ENCODE results near the gene SLC16A14.

The SLC16A14 gene

DNA sequence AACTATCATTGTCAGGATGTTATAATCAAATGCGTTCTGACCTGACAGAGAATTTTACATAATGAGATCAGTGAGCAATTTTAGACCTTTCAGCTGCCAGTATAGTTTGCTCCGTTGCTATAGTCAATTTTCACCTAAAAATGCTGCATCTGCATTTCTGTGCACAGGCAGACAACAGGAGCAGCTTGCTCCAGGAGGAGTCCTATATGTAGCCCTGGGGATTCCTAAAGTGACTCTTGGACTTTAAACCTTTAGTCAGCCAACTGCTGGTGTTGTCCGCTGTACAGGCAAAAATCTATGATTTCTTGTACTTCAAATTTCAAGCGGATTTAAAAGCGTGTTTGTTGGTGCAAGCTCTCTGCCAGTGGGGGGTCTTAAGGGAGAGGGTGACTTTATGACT lies 25.7 kb downstream of the SLC16A14 start:
- no peak for DNase-seq (ENCODE audit: low read depth in 2 of 2)

DNA sequence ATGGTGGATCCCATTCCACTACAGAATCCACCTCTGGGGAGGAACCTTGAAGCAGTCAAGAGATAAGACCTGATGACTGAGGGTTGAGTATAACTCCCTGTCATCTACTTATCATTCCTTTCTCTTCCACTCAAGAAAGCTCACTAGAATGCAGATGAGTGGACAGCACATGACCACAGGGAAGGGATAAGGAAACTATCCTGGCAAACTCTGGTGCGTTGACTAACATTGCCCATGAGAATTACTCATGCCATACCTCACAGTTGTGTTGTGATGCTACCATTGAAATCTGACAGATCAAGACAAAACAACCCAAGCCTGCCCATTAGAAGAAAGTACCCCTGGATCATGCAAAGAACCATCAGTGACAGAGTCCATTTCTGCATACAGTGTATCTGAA lies 26.5 kb downstream of the SLC16A14 start:
- DNase-seq (ENCODE audit: low read depth in 2 of 2) = no peak

DNA sequence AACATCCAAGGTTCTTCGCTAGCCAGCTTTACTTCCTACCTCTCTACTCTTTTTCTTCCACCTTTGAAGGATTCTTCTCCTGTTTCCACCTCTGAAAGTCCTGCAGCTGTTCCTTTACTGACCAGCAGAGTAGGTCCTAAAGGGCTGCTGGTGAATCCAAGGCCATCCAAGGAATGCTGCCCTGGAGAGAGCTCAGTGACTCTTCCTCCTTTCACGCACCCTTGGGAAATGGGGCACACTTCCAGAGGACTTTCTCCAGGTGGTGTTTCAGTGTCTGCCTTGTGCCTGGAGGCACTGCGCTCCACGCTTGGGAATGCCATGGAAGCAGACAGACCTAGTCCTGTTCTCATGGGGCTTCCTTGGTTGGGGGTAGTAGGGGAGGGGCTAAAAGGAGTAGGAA lies 45.4 kb downstream of the SLC16A14 start:
- DNase-seq (ENCODE audit: low read depth in 2 of 2) = no peak

DNA sequence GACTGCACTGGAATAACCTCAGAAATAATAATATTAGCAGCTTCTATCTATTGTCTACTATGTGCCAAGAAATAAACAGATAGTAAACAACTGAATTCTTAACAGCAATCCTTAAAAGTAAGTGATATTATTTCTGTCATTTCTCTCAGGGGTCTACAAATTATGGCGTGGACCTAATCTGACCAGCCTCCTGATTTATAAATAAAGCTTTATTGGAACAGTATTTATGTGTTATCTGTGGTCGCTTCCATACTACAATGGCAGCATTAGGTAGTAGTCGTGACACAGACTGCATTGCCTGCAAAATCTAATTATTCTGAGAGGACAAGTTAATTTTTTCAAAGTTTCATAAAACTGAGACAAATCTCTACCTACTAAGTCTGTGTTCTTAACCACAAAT lies 49.0 kb downstream of the SLC16A14 start:
- DNase-seq (ENCODE audit: low read depth in 2 of 2) = no peak

DNA sequence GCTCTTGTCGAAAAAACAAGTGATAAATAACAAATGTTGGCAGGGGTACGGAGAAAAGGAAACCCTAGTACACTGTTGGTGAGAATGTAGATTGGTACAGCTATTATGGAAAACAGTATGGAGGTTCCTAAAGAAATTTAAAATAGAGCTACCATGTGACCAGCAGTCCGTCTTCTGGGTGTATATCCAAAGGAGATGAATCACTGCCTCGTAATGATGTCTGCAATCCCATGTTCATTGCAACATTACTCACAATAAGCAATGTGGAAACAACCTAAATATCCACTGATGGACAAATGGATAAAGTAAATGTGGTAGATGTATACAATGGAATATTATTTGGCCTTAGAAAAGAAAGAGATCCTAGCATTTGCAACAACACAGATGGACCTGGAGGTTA lies 50.6 kb downstream of the SLC16A14 start:
- DNase-seq (ENCODE audit: low read depth in 2 of 2) = no peak

DNA sequence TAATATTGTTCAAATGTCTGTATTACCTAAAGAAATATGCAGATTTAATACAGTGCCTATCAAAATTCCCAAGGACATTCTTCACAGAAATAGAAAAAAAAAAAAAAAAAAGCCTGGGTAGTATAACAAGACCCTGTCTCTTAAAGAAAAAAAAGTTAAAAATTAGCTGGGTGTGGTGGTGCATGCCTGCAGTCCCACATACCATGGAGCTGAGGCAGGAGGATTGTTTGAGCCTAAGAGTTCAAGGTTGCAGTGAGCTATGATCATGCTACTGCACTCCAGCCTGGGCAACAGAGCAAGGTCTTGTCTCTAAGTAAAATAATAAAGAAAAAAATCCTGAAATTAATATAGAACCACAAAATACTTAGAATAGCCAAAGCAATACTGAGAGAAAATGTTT lies 51.9 kb downstream of the SLC16A14 start:
- DNase-seq (ENCODE audit: low read depth in 2 of 2) = no peak

DNA sequence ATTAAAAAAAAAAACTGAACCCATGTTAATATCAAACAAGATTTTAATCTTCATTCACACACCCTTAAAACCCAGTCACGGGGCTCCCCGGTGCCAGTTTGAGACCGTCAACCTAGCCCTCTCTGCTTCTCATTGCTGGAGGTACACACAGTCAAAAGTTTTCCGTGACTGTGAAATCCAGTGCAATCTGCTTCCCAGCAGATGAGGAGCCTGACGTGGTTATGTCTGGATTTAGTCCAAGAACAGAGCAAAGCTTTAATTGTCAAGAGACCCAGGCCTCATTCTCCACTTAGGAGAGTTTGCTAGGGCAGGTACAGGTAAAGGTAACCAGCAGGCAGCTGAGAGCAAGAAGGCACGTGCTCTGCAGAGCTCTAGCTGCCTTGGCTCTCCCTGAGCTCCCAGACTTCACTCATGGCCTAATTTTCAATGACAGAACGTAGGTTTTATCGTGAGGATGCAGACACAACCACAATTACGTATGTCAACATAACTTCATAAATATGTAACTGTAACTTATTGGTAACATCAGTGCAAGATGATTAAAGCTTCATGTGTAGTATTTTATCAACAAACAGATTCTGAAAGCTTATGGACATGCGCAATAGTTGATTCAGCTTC lies 56.3 kb downstream of the SLC16A14 start:
- DNase-seq (ENCODE audit: low read depth in 2 of 2) = no peak

DNA sequence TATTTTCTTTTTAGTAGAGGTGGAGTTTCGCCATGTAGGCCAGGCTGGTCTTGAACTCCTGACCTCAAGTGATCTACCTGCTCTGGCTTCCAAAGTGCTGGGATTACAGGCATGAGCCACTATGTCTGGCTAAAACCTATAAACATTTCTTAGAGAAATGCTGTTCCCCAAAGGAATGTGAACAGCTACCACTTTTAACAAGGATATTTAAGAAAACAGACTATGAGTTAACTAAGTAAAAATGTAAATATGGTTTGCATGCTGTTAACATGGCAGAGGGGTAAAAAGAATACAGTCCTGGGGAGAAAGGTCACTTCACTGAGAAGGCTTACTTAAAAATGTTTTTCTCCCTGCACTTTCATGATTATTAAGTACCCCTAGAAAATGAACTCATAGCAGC lies 57.1 kb downstream of the SLC16A14 start:
- DNase-seq (ENCODE audit: low read depth in 2 of 2) = no peak

DNA sequence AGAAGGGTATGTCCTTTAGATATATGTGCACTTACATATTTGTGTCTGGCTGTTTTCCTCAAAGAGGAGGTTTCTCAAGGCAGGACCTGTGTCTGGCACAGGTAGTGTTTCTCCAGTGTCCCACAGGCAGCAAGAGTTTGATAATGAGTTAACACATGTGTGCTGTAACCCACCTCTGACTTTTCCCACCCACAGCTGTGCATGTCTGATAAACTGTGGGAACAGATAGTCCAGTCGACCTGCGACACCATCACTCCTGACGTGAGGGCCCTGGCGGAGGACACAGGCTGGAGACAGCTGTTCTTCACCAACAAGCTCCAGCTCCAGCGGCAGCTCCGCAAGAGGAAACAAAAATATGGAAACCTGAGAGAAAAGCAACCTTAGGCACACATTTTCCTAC lies 58.2 kb downstream of the SLC16A14 start:
- no peak for DNase-seq (ENCODE audit: low read depth in 2 of 2)

DNA sequence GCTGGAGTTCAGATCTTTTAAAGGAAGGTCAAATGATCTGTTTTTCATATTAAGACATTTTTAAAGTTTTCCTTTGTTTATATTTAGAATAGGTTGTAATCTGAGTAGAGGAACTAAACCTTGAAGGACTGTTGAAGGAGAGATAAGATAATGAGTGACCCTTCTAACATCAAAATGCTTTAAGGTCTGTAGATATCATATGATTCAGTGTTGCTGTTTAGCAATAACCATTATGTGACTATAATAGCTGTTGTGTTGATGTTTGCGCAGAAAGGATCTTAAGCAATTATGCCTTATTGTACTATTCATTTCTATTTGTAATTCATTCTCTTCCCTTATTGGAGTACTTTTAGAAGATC lies 60.0 kb downstream of the SLC16A14 start:
- DNase-seq (ENCODE audit: low read depth in 2 of 2) = no peak

DNA sequence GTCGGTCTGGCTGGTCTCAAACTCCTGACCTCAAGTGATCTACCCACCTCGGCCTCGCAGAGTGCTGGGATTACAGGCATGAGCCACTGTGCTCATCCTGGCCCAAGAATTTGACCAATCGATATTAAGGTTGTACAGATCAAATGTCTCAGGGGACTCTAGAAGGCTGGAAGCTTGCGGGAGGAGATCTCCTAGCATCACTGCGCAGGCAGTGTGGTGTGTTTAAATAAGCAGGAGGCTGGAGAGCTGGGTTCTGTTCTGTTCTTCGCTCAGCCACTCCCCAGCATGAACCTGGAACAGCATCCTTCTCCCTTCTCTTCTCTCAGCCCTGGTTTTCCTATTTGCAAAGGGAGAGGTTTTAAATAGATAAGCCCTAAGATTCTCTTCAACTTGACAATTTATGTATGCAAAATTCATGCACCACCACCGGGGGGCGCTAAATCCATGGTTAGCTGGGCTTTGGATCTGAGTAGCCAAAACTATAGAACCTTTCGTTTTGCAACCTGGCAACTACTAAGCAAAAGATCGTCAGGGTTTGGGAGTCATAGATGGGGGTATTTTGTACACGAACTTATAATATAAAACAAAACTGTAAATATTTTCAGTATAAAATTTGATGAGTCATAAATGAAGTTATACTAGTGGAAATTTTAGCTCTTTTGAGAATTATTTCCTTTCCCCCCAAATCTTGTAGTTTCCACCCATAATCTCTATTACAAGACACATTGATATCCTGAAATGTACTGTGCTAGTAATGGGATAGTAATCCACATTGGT lies 60.6 kb downstream of the SLC16A14 start:
- peak; percentile 31 to 66 for DNase-seq (ENCODE audit: low read depth in 2 of 2)

DNA sequence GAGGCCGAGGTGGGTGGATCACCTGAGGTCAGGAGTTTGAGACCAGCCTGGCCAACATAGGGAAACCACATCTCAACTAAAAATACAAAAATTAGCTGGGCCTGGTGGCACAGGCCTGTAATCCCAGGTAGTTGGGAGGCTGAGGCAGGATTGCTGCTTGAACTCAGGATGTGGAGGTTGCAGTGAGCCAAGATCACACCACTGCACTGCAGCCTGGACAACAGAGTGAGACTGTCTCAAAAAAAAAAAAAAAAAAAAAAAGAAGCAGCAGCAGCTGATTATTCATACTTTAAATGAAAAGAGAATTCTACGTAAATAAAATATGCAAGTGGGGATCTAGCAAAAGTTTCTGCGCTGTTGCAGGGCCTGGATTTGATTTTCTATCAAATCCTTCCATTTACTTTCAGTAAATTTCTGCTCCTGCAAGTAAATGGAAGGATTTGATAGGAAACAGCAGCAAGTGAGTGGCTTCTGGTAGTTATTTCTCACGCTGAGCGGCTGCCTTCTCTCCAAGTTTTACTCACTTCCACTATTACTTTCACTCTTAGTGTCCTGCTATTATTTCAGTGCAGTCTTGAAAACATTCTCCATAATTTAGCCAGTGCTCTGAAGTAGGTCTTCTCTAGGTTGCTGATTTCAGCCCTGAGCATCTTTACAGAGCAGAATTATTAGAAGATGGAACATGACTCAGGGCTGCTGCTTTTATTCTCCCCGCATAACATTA lies 68.4 kb downstream of the SLC16A14 start:
- no peak for DNase-seq (ENCODE audit: low read depth in 2 of 2)

DNA sequence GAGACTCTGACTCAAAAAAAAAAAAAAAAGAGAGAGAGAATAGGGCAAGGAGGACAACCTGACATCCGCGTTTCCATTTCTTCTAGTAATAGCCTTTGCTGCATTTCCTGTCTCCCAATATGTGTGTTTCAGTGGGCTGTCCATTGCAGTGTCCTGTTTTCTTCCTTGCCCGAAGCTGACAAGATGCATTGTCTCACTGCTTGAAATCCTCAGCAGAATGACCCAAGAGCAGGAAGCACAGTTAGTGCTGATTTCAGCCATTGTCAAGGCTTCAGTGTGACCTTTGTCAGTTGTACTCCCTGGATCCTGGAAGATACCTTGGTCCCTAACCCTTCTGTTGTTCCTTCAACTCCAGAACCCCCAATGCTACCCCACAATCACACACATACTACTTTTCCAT lies 71.2 kb downstream of the SLC16A14 start:
- DNase-seq (ENCODE audit: low read depth in 2 of 2) = no peak

DNA sequence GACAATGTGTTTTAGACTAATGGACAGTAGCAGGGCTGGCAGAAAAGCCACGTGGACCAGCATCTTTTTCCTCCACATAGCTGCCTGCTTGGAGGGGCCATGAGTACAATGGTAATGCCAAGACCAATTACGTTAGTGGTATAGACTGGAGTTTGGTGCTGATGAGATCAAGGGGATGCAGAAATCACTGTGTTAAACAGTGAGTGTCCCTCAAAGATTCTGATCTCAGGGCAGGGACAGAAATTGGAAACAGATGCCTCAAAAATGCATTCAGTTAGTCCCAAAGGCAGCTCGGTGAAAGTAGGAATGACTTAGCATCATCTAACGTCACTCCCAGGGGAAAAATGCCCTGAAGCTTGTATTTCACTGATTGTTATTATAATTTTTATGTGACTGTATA lies 72.4 kb downstream of the SLC16A14 start:
- DNase-seq (ENCODE audit: low read depth in 2 of 2) = no peak

DNA sequence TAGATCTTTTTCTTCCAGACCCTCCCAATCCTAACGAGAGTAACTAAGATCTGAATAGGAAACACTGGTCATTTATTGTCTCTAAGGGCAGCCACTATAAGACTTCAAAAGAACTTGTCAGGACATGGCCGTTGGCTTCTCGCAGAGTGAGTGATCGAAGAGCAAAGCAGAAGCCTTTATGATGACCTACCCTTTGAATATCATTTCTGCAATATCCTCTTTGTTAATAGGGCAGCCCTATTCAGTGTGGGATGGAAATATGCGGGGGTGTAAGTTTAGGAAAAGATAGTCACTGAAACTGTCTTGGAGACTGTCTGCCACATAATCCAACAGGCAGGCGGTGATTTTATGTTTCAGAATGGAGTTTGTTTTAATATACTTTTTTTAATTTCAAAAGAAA lies 75.5 kb downstream of the SLC16A14 start:
- no peak for DNase-seq (ENCODE audit: low read depth in 2 of 2)
